ENCODE results near the gene SLCO1C1. TPM values are rescaled to one million over a fixed set of nuclear protein-coding genes. Genes with fewer than 3 reads are reported as not detected.

The SLCO1C1 gene
- total and polyA plus RNA-seq, 10 donors = 0.03 to 0.35 (median 0.13) TPM; not detected in 7

DNA sequence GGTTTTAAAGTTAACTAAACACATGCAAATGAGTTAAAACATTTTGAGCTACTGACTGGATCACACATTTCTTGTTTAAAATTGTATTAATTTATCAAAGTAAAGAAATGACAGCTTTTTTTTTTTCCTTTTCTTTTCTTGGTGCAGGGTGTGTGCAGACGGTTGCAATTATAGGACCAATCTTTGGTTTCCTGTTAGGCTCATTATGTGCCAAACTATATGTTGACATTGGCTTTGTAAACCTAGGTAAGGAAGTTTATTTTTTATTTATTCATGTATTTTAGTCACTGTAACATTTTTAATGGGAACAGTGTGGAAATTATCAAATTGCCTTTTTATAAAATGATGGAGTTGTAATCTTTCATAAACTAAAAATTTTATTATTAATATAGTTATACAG lies 21.9 kb downstream of the SLCO1C1 start:
- H3K9me3 ChIP-seq = no peaks in the 10 kb centered on the region
- DNase-seq = no peak
- no peak overlapping the region for H3K27ac ChIP-seq
- no peaks in the 10 kb centered on the region for H3K27me3 ChIP-seq (replicated peaks in 1 of 7)
- WGBS, 5 donors = 59 to 80% (median 69%) methylated on average over 1 of the region's 1 CpG
- no peaks in the 10 kb centered on the region for H3K4me1 ChIP-seq
- no peak for TF ChIP-seq POLR2A (IDR thresholded peaks at IDR 0.05)
- TF ChIP-seq, protein P1, sequence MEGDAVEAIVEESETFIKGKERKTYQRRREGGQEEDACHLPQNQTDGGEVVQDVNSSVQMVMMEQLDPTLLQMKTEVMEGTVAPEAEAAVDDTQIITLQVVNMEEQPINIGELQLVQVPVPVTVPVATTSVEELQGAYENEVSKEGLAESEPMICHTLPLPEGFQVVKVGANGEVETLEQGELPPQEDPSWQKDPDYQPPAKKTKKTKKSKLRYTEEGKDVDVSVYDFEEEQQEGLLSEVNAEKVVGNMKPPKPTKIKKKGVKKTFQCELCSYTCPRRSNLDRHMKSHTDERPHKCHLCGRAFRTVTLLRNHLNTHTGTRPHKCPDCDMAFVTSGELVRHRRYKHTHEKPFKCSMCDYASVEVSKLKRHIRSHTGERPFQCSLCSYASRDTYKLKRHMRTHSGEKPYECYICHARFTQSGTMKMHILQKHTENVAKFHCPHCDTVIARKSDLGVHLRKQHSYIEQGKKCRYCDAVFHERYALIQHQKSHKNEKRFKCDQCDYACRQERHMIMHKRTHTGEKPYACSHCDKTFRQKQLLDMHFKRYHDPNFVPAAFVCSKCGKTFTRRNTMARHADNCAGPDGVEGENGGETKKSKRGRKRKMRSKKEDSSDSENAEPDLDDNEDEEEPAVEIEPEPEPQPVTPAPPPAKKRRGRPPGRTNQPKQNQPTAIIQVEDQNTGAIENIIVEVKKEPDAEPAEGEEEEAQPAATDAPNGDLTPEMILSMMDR (IDR thresholded peaks at IDR 0.05 in 8 of 11, conservative IDR thresholded peaks at IDR 0.05 in 3 of 11) = no peak
- TF ChIP-seq POLR2AphosphoS5 (IDR thresholded peaks at IDR 0.05) = no peak
- H3K36me3 ChIP-seq = no peaks in the 10 kb centered on the region
- intact Hi-C loops (cut with DNase I; ENCODE audit: low total_unique reads) = no loop called here
- no peak overlapping the region for H3K4me3 ChIP-seq

- 71 to 84% (median 75%) methylated on average over 4 of the region's 4 CpGs for WGBS, 5 donors
- Histone ChIP-seq H3K27me3 (replicated peaks in 1 of 7) (no peaks in the 10 kb centered on the region), H3K27ac (no peak overlapping the region), H3K36me3 (no peaks in the 10 kb centered on the region), H3K4me1 (no peaks in the 10 kb centered on the region), H3K4me3 (no peak overlapping the region), H3K9me3 (no peaks in the 10 kb centered on the region)
- no peak for TF ChIP-seq POLR2AphosphoS5 (IDR thresholded peaks at IDR 0.05)
- TF ChIP-seq POLR2A (IDR thresholded peaks at IDR 0.05) = no peak
- TF ChIP-seq, protein P1 (IDR thresholded peaks at IDR 0.05 in 8 of 11, conservative IDR thresholded peaks at IDR 0.05 in 3 of 11) = no peak
- intact Hi-C loops (cut with DNase I; ENCODE audit: low total_unique reads) = no loop called here
- DNase-seq = no peak
Measured at GRCh38 chr12:20718294-20718693, 23.2 kb downstream of the SLCO1C1 start.

GRCh38 chr12:20722142-20722541 lies 27.0 kb downstream of the SLCO1C1 start:
- WGBS, 5 donors = 41 to 58% (median 56%) methylated on average over 1 of the region's 1 CpG
- no peaks in the 10 kb centered on the region for H3K36me3 ChIP-seq
- H3K4me3 ChIP-seq = no peak overlapping the region
- H3K27ac ChIP-seq = no peak overlapping the region
- no peak for DNase-seq
- H3K27me3 ChIP-seq (replicated peaks in 1 of 7) = no peaks in the 10 kb centered on the region
- no peak for TF ChIP-seq POLR2AphosphoS5 (IDR thresholded peaks at IDR 0.05)
- TF ChIP-seq POLR2A (IDR thresholded peaks at IDR 0.05) = no peak
- TF ChIP-seq, protein P1 (IDR thresholded peaks at IDR 0.05 in 8 of 11, conservative IDR thresholded peaks at IDR 0.05 in 3 of 11) = no peak
- H3K4me1 ChIP-seq = no peaks in the 10 kb centered on the region
- no peaks in the 10 kb centered on the region for H3K9me3 ChIP-seq
- intact Hi-C loops (cut with DNase I; ENCODE audit: low total_unique reads) = no loop called here

DNA sequence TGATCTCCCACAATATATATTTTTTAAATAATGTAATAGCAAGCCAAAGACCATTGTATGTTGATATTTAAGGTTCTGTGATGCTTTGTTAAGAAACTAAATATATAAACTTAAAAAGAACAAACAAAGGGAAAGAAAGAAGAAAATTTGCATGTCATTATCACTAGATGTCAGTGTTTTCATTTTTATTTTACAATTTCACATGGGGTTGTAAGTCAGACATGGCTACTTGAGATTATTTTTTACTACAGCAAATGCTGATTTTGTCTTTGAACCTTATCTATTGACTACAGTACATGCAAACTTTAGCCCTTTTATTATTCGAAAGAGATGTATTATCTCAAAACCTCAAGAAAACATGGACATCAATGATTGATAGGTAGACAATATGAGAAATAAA lies 36.1 kb downstream of the SLCO1C1 start:
- Histone ChIP-seq H3K36me3 (no peaks in the 10 kb centered on the region), H3K4me1 (no peaks in the 10 kb centered on the region), H3K27ac (no peak overlapping the region), H3K4me3 (no peak overlapping the region), H3K9me3 (no peaks in the 10 kb centered on the region), H3K27me3 (replicated peaks in 1 of 7) (no peaks in the 10 kb centered on the region)
- intact Hi-C loops (cut with DNase I; ENCODE audit: low total_unique reads) = no loop called here
- DNase-seq = no peak
- TF ChIP-seq POLR2A (IDR thresholded peaks at IDR 0.05) = no peak
- TF ChIP-seq, protein P1 (IDR thresholded peaks at IDR 0.05 in 8 of 11, conservative IDR thresholded peaks at IDR 0.05 in 3 of 11) = no peak
- TF ChIP-seq POLR2AphosphoS5 (IDR thresholded peaks at IDR 0.05) = no peak
- 53 to 85% (median 61%) methylated on average over 1 of the region's 1 CpG for WGBS, 5 donors
